HuH-7 (cell line): Measurements from ENCODE around the gene MAP2K3.

ENCODE experiments used
- DNase-seq: peaks from one replicate; pipeline ENCODE4 v3.0.0; 2011; ENCODE audit warnings: low spot score

The MAP2K3 gene

GRCh38 chr17:21282850-21283249 is 1.7 kb upstream of the MAP2K3 start:
- no peak for DNase-seq

GRCh38 chr17:21283482-21284318 is 811 bp upstream of the MAP2K3 start:
- DNase-seq = no peak

- DNase-seq = no peak
These were observed 904 bp downstream of the MAP2K3 start for GRCh38 chr17:21285164-21286065.

GRCh38 chr17:21286066-21286770 is 1.7 kb downstream of the MAP2K3 start:
- DNase-seq = peak; percentile 88

- DNase-seq = no peak
These were observed 2.6 kb downstream of the MAP2K3 start for GRCh38 chr17:21286909-21287702.

GRCh38 chr17:21287703-21288449 is 3.4 kb downstream of the MAP2K3 start:
- no peak for DNase-seq

- DNase-seq = no peak
These were observed 4.1 kb downstream of the MAP2K3 start for GRCh38 chr17:21288571-21289017.

- DNase-seq = no peak
These were observed 4.8 kb downstream of the MAP2K3 start for GRCh38 chr17:21289175-21289901.

- DNase-seq = no peak
These were observed 5.5 kb downstream of the MAP2K3 start for GRCh38 chr17:21289902-21290571.

GRCh38 chr17:21291357-21291756 is 6.8 kb downstream of the MAP2K3 start:
- no peak for DNase-seq

- no peak for DNase-seq
These were observed 7.4 kb downstream of the MAP2K3 start for GRCh38 chr17:21291862-21292261.

GRCh38 chr17:21292867-21293830 is 8.6 kb downstream of the MAP2K3 start:
- no peak for DNase-seq

- DNase-seq = no peak
These were observed 9.3 kb downstream of the MAP2K3 start for GRCh38 chr17:21293831-21294210.

GRCh38 chr17:21294321-21295035 is 10.0 kb downstream of the MAP2K3 start:
- DNase-seq = no peak

- DNase-seq = no peak
These were observed 10.8 kb downstream of the MAP2K3 start for GRCh38 chr17:21295036-21295952.
